SH-SY5Y (cell line): ENCODE measurements around the gene TJP3.

Experiments used
- GATA2 ChIP-seq: IDR thresholded peaks from 2 replicates; pipeline ENCODE4 v1.6.1; 2011; ENCODE audit warnings: mild to moderate bottlenecking, low read depth, low read length
- GATA3 ChIP-seq: IDR thresholded peaks from 2 replicates; pipeline ENCODE4 v1.6.1; 2011; ENCODE audit warnings: low read depth, mild to moderate bottlenecking, low read length, moderate library complexity

DNA sequence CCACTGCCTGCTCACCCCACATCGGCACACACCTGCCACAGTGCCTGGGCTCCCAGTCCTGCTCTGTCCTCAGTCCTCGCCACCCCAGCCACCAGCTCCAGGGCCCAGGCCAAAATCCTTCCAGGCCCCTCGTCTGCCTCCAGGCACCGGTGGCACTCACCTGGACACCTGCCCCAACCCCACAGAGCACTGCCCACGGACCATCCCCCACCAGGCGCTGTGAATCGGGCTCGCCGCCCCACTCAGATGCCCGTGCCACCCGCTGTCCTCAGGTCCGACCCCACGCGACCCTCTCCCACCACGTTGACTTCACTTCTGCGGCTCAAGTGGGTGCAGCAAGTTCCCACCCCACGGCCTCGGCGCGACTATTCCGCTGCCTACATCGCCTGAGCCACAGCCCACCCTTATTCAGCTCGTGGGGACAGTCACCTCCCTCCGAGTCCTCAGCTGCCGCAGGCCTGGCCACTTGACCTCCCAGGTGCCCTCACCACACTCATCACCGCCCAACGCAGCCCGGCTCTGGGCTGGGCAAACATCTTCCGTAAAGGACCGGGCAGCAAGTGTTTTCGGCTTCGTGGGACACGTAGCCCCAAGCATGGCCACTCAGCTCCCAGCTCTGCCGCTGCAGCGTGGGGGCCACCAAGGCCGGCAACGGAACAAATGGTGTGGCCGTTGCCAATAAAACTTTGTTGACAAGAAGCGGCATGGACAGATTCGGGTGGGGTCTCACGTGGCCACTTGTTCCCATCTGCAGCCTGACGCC lies 13.6 kb upstream of the TJP3 start:
- TF ChIP-seq GATA2, result no peak
- no peak for TF ChIP-seq GATA3
